ENCODE results near the gene HDAC4.

GRCh38 chr2:239358062-239358754 is 42.6 kb downstream of the HDAC4 start:
- TF ChIP-seq CTCF (conservative IDR thresholded peaks at IDR 0.05) = no peak
- no peak for TF ChIP-seq EZH2 (IDR thresholded peaks at IDR 0.05; ENCODE audit: low read depth)
